Stimulated activated CD4-positive, alpha-beta T cell treated with anti-CD3 and anti-CD28 coated beads, TNF-alpha, amount 100 ng/mL, for 1 hour (primary cell): ENCODE measurements around the gene RNF212.
A peak's percentile ranks its signal among the peaks of the same experiment; 100 is the strongest.
"Not testable (repeated sequence)": the region's sequence is repeated elsewhere in the genome, so short reads cannot be mapped to it uniquely, and the experiment has no call there.

ENCODE experiments used
- DNase-seq, 3 donors: peaks; one replicate each; pipeline ENCODE4 v3.0.0-alpha.2; 2020; ENCODE audit warnings: low read depth in 3 of 3, low spot score in 1 of 3

The RNF212 gene, protein sequence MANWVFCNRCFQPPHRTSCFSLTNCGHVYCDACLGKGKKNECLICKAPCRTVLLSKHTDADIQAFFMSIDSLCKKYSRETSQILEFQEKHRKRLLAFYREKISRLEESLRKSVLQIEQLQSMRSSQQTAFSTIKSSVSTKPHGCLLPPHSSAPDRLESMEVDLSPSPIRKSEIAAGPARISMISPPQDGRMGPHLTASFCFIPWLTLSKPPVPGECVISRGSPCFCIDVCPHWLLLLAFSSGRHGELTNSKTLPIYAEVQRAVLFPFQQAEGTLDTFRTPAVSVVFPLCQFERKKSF

GRCh38 chr4:1113311-1114009 is at the start of gene RNF212:
Gene RNF212, minus strand, starts transcription at chr4:1113564. Its CDS starts 100 bp downstream, at chr4:1113464.
- DNase-seq, result peak in 2 of 3 donors; percentile 1 to 25

DNA sequence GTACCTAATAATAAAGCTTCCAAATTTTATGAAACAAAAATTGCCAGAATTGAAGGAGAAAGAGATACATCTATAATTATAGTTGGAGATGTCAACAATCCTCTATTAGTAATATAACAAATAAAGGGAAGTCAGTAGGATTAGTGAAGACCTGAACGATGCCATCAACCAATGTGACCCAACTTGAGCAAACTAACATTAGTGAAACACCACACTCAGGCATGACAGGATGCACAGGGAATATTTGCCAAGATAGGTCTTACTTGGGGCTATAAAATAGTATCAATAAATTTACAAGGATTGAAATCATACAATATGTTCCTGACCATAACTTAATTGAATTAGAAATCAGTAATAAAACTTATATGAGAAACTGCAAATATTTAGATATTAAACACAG is 47.0 kb upstream of the RNF212 start:
- no peak for DNase-seq

GRCh38 chr4:1156069-1156468 is 42.7 kb upstream of the RNF212 start:
- no peak for DNase-seq

DNA sequence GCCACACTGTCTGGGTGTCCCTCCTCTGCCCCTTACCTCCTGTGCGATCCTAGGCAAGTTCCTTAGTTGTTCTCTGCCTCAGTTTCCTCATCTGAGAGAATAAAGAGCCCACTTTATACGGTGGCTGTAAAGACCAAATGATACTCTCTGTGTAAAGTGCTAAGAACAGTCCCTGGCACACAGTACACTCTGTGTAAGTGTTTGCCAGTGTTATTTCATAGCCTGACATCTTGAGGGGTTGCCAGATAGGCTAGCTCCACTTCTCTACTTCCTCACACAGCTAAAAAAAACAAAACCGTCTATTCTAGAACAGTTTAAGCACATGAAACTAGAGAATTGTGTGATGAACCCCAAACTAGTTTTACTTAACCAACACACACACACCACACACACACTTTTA is 42.0 kb upstream of the RNF212 start:
- no peak for DNase-seq

DNA sequence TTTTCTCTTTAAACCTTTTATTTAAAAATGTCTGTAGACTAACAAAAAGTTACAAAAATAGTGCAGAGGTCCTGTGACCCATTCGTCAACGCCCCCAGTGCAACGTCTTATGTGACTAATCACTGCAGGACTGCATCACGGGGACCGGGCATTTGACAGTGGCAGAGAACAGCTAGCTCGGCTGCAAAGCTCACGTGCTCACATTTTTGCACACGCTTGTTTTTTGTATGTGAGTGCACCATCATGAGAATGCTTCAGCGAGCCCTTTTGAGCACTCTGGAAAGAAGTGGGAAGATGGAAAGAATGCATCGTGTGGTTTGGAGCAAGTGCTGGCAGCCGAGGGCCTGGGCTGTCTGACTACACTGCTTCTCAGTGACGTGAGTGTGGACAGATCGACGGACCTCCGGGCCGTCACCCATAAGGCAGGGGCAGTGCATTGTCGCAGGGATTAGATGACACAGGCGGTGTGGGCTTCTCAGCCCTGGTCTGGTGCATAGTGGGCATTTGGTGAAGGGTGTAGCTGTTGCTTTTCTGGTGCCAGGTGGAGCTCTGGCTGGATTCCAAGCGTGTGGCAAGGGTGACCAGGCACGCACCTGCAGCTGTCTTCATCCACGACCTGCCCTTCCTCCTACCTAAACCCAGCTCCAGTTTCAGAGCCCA is 41.3 kb upstream of the RNF212 start:
- DNase-seq, result no peak

GRCh38 chr4:1154126-1154522 is 40.8 kb upstream of the RNF212 start:
- DNase-seq, result no peak

DNA sequence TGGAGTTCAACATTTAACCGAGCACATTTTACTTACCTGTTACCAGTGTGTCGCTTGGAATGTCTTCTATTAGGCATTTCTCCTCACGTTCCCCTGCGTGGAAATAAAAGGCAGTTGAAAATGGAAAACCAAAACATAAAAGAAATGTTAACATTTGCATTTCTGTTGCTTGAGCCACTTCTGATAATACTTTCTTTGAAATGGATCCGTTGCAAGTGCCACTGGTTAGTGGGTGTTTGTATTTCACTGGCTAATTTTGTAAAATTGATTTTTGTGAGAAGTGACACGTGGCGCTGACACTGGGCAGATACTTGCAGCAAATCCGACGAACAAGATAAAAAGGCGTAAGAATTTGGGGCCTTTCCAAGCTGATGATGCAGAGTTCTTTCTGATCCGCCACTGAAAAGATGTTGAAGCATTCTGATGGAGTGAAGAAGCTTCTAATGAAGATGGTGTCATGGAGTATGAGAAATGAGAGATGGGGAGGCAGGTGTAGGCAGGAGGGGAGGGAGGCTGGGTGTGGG is 40.3 kb upstream of the RNF212 start:
- no peak for DNase-seq

- no peak for DNase-seq
Measured at GRCh38 chr4:1152290-1152689, 38.9 kb upstream of the RNF212 start.

DNA sequence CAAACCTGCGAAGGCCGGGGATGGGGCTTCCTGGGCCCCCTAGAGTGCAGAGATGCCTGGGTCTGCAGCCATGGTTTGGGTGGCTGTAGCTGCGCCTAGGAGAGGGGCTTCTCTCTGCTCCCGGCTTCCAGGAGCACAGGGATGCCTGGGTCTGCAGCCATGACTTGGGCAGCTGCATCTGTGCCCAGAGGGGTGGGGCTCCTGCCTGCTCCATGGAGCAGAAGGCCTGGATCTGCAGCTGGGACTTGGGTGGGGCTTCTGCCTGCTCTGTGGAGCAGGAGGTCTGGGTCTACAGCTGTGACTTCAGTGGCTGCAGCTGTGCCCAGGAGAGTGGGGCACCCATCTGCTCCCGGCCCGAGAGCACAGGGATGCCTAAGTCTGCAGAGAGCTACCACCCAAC is 38.2 kb upstream of the RNF212 start:
- no peak for DNase-seq

DNA sequence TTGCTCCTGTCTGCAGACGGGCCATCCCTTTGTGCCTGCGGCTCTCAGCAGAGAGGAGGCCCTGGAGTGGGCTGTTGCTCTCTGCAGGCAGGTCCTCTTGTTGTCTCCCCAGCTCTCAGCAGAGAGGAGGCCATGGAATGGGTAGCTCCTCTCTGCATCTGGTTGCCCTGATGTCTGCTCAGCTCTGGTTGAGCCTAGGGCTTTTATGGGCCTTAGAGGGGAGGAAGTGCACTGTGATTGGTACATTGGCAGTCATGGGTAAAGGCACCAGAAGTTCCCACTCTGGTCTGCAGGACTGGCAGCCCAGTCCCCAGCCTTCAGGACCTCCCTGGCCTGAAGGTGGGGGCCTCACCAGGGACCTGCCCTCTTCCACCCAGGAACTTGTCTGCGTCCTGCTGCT is 37.5 kb upstream of the RNF212 start:
- no peak for DNase-seq

DNA sequence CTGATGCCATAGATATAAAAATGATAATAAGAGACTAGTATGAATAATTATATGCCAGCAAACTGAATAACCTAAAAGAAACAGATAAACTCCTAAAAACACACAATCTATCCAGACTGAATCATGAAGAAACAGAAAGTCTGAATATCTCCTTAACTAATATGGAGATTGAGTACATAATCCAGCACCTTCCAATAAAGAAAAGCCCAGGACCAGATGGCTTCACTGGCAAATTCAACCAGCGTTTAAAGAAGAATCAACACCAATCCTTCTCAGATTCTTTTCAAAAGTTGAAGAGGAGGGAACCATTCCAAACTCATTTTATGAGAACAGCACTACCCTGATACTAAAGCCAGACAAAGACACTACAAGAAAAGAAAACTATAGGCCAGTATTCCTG is 26.5 kb upstream of the RNF212 start:
- DNase-seq, result no peak

GRCh38 chr4:1137850-1138249 is 24.5 kb upstream of the RNF212 start:
- DNase-seq, result no peak

- DNase-seq, result no peak
Measured at GRCh38 chr4:1137063-1137776, 23.9 kb upstream of the RNF212 start.

DNA sequence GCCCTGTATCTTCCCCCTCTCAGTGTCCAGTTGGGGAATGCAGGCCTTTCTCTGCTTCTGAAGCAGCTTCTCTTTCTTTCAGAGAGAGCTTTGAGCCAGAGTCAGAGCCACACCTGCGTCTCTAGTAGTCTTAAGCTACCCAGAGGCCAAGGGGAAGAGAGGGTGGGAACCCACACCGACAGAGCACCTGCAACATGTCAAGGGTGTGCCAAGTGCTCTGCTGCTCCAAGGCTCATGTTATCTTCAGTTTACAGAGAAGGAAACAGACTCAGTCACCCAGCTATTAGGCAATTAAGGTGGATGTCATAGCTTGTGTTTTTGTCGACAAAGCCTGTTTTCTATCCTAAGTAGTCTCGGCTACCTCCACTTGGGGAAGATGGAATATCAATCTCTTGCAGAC is 22.7 kb upstream of the RNF212 start:
- DNase-seq, result no peak

GRCh38 chr4:1133033-1133432 is 19.7 kb upstream of the RNF212 start:
- no peak for DNase-seq

DNA sequence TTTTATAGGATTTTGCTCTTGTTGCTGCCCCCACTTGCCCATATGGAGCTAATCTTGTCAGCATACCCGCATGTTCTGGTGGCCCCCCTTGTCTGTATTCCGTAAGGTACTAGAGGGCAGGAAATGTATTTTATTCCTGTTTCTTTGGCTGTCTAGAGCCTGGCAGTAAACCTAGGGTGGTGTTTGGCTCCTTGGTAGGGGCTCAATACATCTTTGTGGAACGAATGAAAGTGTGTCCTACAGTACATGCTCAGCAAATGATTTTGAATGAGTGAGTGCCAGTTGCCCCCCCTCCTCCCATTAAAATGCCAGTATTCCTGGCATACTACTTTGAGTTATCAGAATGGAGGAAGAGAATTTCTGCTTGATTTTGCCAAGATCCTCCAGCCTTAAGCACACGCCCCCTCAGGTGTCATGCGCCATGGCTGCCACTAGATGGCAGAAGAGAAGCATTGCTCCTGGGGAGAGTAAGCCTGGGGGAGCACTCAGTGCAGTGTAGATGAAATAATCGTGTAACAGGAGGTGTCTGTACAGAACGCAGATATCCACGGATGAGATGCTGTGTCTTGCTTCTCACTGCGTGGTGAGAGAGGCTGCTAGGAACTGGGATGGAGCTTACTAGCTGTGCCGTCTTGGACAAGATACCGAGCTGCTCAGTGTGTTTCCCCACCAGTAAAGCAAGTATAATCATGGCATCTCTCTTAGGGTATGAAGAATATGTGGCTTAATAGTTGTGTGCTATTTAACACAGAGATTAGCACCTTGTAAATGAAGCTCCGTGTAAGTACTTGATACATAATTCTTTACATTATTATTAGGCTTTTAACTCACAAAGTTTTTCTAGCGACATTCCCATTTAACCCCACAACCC is 17.2 kb upstream of the RNF212 start:
- peak; percentile 39 to 65 (median 59) for DNase-seq

DNA sequence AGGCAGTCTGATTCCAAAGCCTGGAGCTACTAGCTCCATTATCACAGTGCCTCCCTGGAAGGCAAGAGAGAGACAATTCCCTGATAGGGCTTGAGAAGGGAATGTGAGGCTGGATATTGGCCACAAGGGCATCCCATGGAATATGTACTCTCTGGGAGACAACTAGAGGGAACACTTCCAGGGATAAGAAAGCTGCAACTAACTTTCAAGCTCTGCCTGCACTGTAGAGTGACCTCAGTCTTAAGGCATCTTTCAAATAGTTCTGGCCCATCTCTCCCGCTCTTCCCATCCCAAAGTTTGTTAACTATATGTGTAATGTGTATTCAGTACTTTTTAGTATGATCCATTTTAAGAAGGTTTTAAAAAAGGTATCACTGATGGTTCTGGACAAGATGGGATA is 13.1 kb upstream of the RNF212 start:
- DNase-seq, result no peak

DNA sequence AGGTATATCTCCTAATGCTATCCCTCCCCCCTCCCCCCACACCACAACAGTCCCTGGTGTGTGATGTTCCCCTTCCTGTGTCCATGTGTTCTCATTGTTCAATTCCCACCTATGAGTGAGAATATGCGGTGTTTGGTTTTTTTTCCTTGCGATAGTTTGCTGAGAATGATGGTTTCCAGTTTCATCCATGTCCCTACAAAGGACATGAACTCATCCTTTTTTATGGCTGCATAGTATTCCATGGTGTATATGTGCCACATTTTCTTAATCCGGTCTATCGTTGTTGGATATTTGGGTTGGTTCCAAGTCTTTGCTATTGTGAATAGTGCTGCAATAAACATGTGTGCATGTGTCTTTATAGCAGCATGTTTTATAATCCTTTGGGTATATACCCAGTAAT is 12.1 kb upstream of the RNF212 start:
- not testable (repeated sequence) for DNase-seq

GRCh38 chr4:1124818-1125217 is 11.5 kb upstream of the RNF212 start:
- no peak for DNase-seq

DNA sequence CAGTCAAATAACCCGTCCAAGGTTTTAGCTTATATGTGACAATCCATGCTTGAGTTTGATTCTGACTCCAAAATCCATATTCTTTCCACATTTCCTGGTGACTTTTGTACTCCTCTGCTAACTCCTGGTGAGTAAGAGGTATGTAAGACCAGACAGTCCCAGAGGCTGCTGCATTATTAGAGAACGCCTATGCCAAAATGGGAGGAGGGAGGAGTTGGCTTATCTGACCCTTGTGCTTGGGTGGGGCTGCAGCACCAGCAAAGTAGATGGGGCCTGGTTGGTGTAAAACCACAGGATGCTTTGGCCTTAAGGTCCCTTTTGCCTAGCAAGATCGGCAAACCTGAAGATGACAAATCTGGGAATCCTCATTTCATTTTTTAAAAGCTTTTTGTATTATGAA is 9.1 kb upstream of the RNF212 start:
- DNase-seq, result no peak

GRCh38 chr4:1116838-1117237 is 3.5 kb upstream of the RNF212 start:
- no peak for DNase-seq
